Sigmoid colon (tissue), 4 donors: ENCODE results near the gene DKK2.

ENCODE experiments used
- EP300 ChIP-seq, 4 donors: sonication (generic); formaldehyde crosslinking; IDR thresholded peaks; one replicate each; pipeline ENCODE4 v1.6.1; 2017; ENCODE audit warnings: antibody characterized with exemption in 4 of 4
- POLR2A ChIP-seq, 2 donors: fragments of 450-650 bp; IDR thresholded peaks; one replicate each; pipeline ENCODE4 v1.6.1; 2016; ENCODE audit warnings: antibody characterized with exemption in 2 of 2, mild to moderate bottlenecking in 2 of 2, moderate library complexity in 2 of 2
- POLR2AphosphoS5 ChIP-seq, 4 donors: sonication (generic); formaldehyde crosslinking; IDR thresholded peaks; one replicate each; pipeline ENCODE4 v1.6.1; 2017; ENCODE audit warnings: antibody characterized with exemption in 4 of 4
- TF ChIP-seq, protein P1 (sequence below), 4 experiments: fragments of 450-650 bp in 3 of 4; fragments of 200-600 bp in 1 of 4; IDR thresholded peaks; one replicate each; pipeline ENCODE4 v1.5.1; 2016 to 2019; ENCODE audit warnings: antibody characterized with exemption in 4 of 4, mild to moderate bottlenecking in 3 of 4, moderate library complexity in 2 of 4

DNA sequence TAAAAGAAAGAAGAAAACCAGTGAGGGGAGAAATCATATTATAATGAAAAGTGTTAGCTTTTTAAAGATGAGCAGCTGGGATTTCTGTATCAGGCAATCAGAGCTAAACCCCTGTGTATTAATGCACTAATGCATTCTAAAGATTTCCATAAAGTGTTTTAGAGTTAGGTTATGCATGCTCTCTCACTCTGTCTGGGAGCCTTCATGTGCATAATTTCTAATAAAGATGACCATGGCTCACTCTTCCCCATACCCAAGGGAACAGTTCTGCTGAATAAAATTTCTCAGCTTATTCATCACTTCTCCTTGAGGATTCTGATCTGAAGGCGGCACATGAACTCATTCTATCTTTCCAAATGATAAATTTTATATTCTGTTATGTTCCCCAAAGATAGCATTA is 129.4 kb downstream of the DKK2 start:
- TF ChIP-seq EP300 (IDR thresholded peaks at IDR 0.05) (no peak), POLR2AphosphoS5 (IDR thresholded peaks at IDR 0.05) (no peak), POLR2A (IDR thresholded peaks at IDR 0.05) (no peak)
- TF ChIP-seq, protein P1, sequence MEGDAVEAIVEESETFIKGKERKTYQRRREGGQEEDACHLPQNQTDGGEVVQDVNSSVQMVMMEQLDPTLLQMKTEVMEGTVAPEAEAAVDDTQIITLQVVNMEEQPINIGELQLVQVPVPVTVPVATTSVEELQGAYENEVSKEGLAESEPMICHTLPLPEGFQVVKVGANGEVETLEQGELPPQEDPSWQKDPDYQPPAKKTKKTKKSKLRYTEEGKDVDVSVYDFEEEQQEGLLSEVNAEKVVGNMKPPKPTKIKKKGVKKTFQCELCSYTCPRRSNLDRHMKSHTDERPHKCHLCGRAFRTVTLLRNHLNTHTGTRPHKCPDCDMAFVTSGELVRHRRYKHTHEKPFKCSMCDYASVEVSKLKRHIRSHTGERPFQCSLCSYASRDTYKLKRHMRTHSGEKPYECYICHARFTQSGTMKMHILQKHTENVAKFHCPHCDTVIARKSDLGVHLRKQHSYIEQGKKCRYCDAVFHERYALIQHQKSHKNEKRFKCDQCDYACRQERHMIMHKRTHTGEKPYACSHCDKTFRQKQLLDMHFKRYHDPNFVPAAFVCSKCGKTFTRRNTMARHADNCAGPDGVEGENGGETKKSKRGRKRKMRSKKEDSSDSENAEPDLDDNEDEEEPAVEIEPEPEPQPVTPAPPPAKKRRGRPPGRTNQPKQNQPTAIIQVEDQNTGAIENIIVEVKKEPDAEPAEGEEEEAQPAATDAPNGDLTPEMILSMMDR (IDR thresholded peaks at IDR 0.05), result no peak
